Umbilical cord (tissue), 2 donors: ENCODE measurements around the gene GPR15. TPM values are rescaled to one million over a fixed set of nuclear protein-coding genes. Genes with fewer than 3 reads are reported as not detected.
A peak's percentile ranks its signal among the peaks of the same experiment; 100 is the strongest.

Experiments
- DNase-seq: peaks from one replicate; pipeline ENCODE4 v3.0.0-alpha.2; 2015; ENCODE audit warnings: low spot score
- total RNA-seq: library from RNA; depleted of rRNA; stranded (reverse); fragments of >200 nt; gene quantifications from one replicate; pipeline ENCODE4 v1.2.3, GENCODE V29; 2014; ENCODE audit warnings: low replicate concordance; ENCODE audit not compliant: insufficient read depth

The GPR15 gene
- total RNA-seq, 1 donor from 2014 or later, result not detected

GRCh38 chr3:98530676-98531075, 1.1 kb upstream of the GPR15 start:
- DNase-seq, result no peak

GRCh38 chr3:98532275-98532637, 478 bp downstream of the GPR15 start:
- DNase-seq, result no peak

- DNase-seq, result no peak
These were observed 1.2 kb downstream of the GPR15 start for GRCh38 chr3:98532709-98533571.

- no peak for DNase-seq
These were observed 2.4 kb downstream of the GPR15 start for GRCh38 chr3:98534168-98534567.

GRCh38 chr3:98534734-98535133, 3.0 kb downstream of the GPR15 start:
- DNase-seq, result no peak

- DNase-seq, result no peak
These were observed 4.8 kb downstream of the GPR15 start for GRCh38 chr3:98536456-98537017.

GRCh38 chr3:98540346-98540745, 8.6 kb downstream of the GPR15 start:
- DNase-seq, result no peak

GRCh38 chr3:98541695-98542094, 9.9 kb downstream of the GPR15 start:
- DNase-seq, result no peak

- DNase-seq, result no peak
These were observed 10.8 kb downstream of the GPR15 start for GRCh38 chr3:98542623-98543022.

GRCh38 chr3:98545940-98546339, 14.2 kb downstream of the GPR15 start:
- DNase-seq, result no peak

GRCh38 chr3:98548544-98548943, 16.8 kb downstream of the GPR15 start:
- DNase-seq, result no peak

GRCh38 chr3:98550833-98551232, 19.1 kb downstream of the GPR15 start:
- DNase-seq, result no peak

- peak; percentile 1 for DNase-seq
These were observed 19.5 kb downstream of the GPR15 start for GRCh38 chr3:98551236-98551635.

- no peak for DNase-seq
These were observed 20.0 kb downstream of the GPR15 start for GRCh38 chr3:98551754-98552153.

- DNase-seq, result no peak
These were observed 20.6 kb downstream of the GPR15 start for GRCh38 chr3:98552232-98553020.

- DNase-seq, result peak; percentile 23
These were observed 21.3 kb downstream of the GPR15 start for GRCh38 chr3:98553021-98553563.

GRCh38 chr3:98553753-98554152, 22.0 kb downstream of the GPR15 start:
- DNase-seq, result peak; percentile 5

- no peak for DNase-seq
These were observed 22.8 kb downstream of the GPR15 start for GRCh38 chr3:98554580-98554979.

- no peak for DNase-seq
These were observed 23.2 kb downstream of the GPR15 start for GRCh38 chr3:98555025-98555379.

GRCh38 chr3:98556164-98557130, 24.7 kb downstream of the GPR15 start:
- no peak for DNase-seq
